IPS-20b (cell line): ENCODE measurements around the gene FARSA.

ENCODE experiments used
- H3K27ac ChIP-seq: one replicate; pipeline ENCODE4 v1.5.1; 2013; ENCODE audit warnings: low read length
- H3K27me3 ChIP-seq: 2 replicates; pipeline ENCODE4 v1.6.1; 2013; ENCODE audit warnings: mild to moderate bottlenecking, low read length, inconsistent platforms; ENCODE audit not compliant: insufficient read depth
- H3K36me3 ChIP-seq: 2 replicates; pipeline ENCODE4 v1.6.1; 2013; ENCODE audit warnings: low read depth, mild to moderate bottlenecking, inconsistent platforms, low read length, moderate library complexity; ENCODE audit not compliant: insufficient read depth
- H3K4me1 ChIP-seq: 2 replicates; pipeline ENCODE4 v1.6.1; 2013; ENCODE audit warnings: mild to moderate bottlenecking, control low read depth, inconsistent platforms, low read length, moderate library complexity; ENCODE audit not compliant: insufficient read depth
- H3K4me3 ChIP-seq: 2 replicates; pipeline ENCODE4 v1.5.1; 2013; ENCODE audit warnings: mild to moderate bottlenecking, low read length, inconsistent platforms
- H3K9ac ChIP-seq: 2 replicates; pipeline ENCODE4 v1.6.1; 2013; ENCODE audit warnings: low read depth, mild to moderate bottlenecking, inconsistent platforms, low read length, moderate library complexity
- H3K9me3 ChIP-seq: 2 replicates; pipeline ENCODE4 v1.6.1; 2013; ENCODE audit warnings: mild to moderate bottlenecking, low read depth, low read length, inconsistent platforms; ENCODE audit not compliant: insufficient read depth

Gene FARSA

GRCh38 chr19:12944104-12944674 is 10.7 kb upstream of the FARSA start:
- Histone ChIP-seq H3K4me1 (peaks cover 4% of the 10 kb centered on the region; the same call in 1 of the 2 replicates), H3K4me3 (no peak overlapping the region), H3K27me3 (no peaks in the 10 kb centered on the region), H3K9me3 (no peaks in the 10 kb centered on the region), H3K27ac (no peak overlapping the region), H3K36me3 (peaks cover 80% of the 10 kb centered on the region), H3K9ac (no peak overlapping the region)

GRCh38 chr19:12943437-12944044 is 10.0 kb upstream of the FARSA start:
- no peak overlapping the region for H3K4me3 ChIP-seq
- H3K9me3 ChIP-seq, result no peaks in the 10 kb centered on the region
- H3K4me1 ChIP-seq, result peaks cover 4% of the 10 kb centered on the region; the same call in 1 of the 2 replicates
- H3K27me3 ChIP-seq, result no peaks in the 10 kb centered on the region
- H3K9ac ChIP-seq, result no peak overlapping the region
- H3K27ac ChIP-seq, result no peak overlapping the region
- peaks cover 80% of the 10 kb centered on the region for H3K36me3 ChIP-seq

- Histone ChIP-seq H3K4me1 (peaks cover 9% of the 10 kb centered on the region; the same call in 1 of the 2 replicates), H3K27me3 (no peaks in the 10 kb centered on the region), H3K9me3 (no peaks in the 10 kb centered on the region), H3K9ac (no peak overlapping the region), H3K4me3 (peak overlapping the region; percentile 100), H3K27ac (no peak overlapping the region), H3K36me3 (peaks cover 66% of the 10 kb centered on the region)
Observed at GRCh38 chr19:12940897-12941296, 7.4 kb upstream of the FARSA start.

GRCh38 chr19:12939975-12940423 is 6.5 kb upstream of the FARSA start:
- Histone ChIP-seq H3K4me1 (peaks cover 9% of the 10 kb centered on the region; the same call in 1 of the 2 replicates), H3K9ac (peak overlapping the region; percentile 98; the same call in 1 of the 2 replicates), H3K4me3 (peak overlapping the region; percentile 100), H3K9me3 (no peaks in the 10 kb centered on the region), H3K36me3 (peaks cover 64% of the 10 kb centered on the region), H3K27ac (no peak overlapping the region), H3K27me3 (no peaks in the 10 kb centered on the region)

- Histone ChIP-seq H3K4me1 (peaks cover 9% of the 10 kb centered on the region; the same call in 1 of the 2 replicates), H3K27ac (peak overlapping the region; percentile 67), H3K9ac (peak overlapping the region; percentile 98), H3K27me3 (no peaks in the 10 kb centered on the region), H3K36me3 (peaks cover 54% of the 10 kb centered on the region), H3K4me3 (peak overlapping the region; percentile 100), H3K9me3 (no peaks in the 10 kb centered on the region)
Observed at GRCh38 chr19:12938779-12939601, 5.5 kb upstream of the FARSA start.

GRCh38 chr19:12937927-12938778 is 4.6 kb upstream of the FARSA start, which contains the start of gene CALR:
Gene CALR (plus strand): TSS chr19:12938609. CDS start chr19:12938680, 71 bp downstream.
- peaks cover 9% of the 10 kb centered on the region; the same call in 1 of the 2 replicates for H3K4me1 ChIP-seq
- peak within 1 kb of the TSS; percentile 100 for H3K4me3 ChIP-seq
- peak within 1 kb of the TSS; percentile 98 for H3K9ac ChIP-seq
- H3K36me3 ChIP-seq, result peaks cover 46% of the 10 kb centered on the region
- H3K27ac ChIP-seq, result peak within 1 kb of the TSS; percentile 91
- H3K9me3 ChIP-seq, result no peaks in the 10 kb centered on the region
- H3K27me3 ChIP-seq, result no peaks in the 10 kb centered on the region

- H3K36me3 ChIP-seq, result peaks cover 37% of the 10 kb centered on the region
- no peaks in the 10 kb centered on the region for H3K9me3 ChIP-seq
- H3K27me3 ChIP-seq, result no peaks in the 10 kb centered on the region
- H3K27ac ChIP-seq, result peak overlapping the region; percentile 91
- peak overlapping the region; percentile 100 for H3K4me3 ChIP-seq
- H3K4me1 ChIP-seq, result peaks cover 9% of the 10 kb centered on the region; the same call in 1 of the 2 replicates
- H3K9ac ChIP-seq, result peak overlapping the region; percentile 84; the same call in 1 of the 2 replicates
Observed at GRCh38 chr19:12937093-12937926, 3.8 kb upstream of the FARSA start.

GRCh38 chr19:12936582-12936981 is 3.1 kb upstream of the FARSA start:
- no peak overlapping the region for H3K4me3 ChIP-seq

GRCh38 chr19:12935071-12935470 is 1.6 kb upstream of the FARSA start:
- no peak overlapping the region for H3K4me3 ChIP-seq

More at GRCh38 chr19:12936582-12936981, 3.1 kb upstream of the FARSA start:
- Histone ChIP-seq H3K27me3 (no peaks in the 10 kb centered on the region), H3K36me3 (peaks cover 31% of the 10 kb centered on the region), H3K27ac (peak overlapping the region; percentile 67), H3K9ac (peak overlapping the region; percentile 33; the same call in 1 of the 2 replicates), H3K4me1 (peaks cover 9% of the 10 kb centered on the region; the same call in 1 of the 2 replicates), H3K9me3 (no peaks in the 10 kb centered on the region)

More at GRCh38 chr19:12935071-12935470, 1.6 kb upstream of the FARSA start:
- no peak overlapping the region for H3K27ac ChIP-seq
- no peaks in the 10 kb centered on the region for H3K9me3 ChIP-seq
- peaks cover 28% of the 10 kb centered on the region for H3K36me3 ChIP-seq
- H3K27me3 ChIP-seq, result no peaks in the 10 kb centered on the region
- H3K9ac ChIP-seq, result no peak overlapping the region
- peaks cover 7% of the 10 kb centered on the region; the same call in 1 of the 2 replicates for H3K4me1 ChIP-seq
